Neural progenitor cell (in vitro differentiated cells): Measurements from ENCODE around the gene CCNI2. TPM values are rescaled to one million over a fixed set of nuclear protein-coding genes. Genes with fewer than 3 reads are reported as not detected.

Experiments
- DNase-seq: peaks from one replicate; pipeline ENCODE4 v3.0.0-alpha.2; 2016; ENCODE audit warnings: low spot score
- H2AFZ ChIP-seq: fragments of 200-600 bp; sonication (generic); replicated peaks from 2 replicates; pipeline ENCODE4 v1.6.1; 2016; ENCODE audit warnings: antibody characterized with exemption
- H3F3A ChIP-seq: fragments of 200-600 bp; sonication (generic); 2 replicates; pipeline ENCODE4 v1.6.1; 2016; ENCODE audit warnings: antibody characterized with exemption, low read depth
- H3K27ac ChIP-seq: fragments of 200-600 bp; sonication (generic); 2 replicates; pipeline ENCODE4 v1.5.1; 2016; ENCODE audit warnings: mild to moderate bottlenecking
- H3K27me3 ChIP-seq: fragments of 200-600 bp; sonication (generic); 2 replicates; pipeline ENCODE4 v1.6.1; 2016; ENCODE audit warnings: mild to moderate bottlenecking, moderate library complexity
- H3K36me3 ChIP-seq: fragments of 200-600 bp; sonication (generic); 2 replicates; pipeline ENCODE4 v1.5.1; 2016
- H3K4me1 ChIP-seq: fragments of 200-600 bp; sonication (generic); 2 replicates; pipeline ENCODE4 v1.6.1; 2016; ENCODE audit warnings: mixed run types
- H3K4me2 ChIP-seq: fragments of 200-600 bp; sonication (generic); 2 replicates; pipeline ENCODE4 v1.6.1; 2016
- H3K4me3 ChIP-seq: fragments of 200-600 bp; sonication (generic); 2 replicates; pipeline ENCODE4 v1.5.1; 2016
- H3K79me2 ChIP-seq: fragments of 200-600 bp; sonication (generic); 2 replicates; pipeline ENCODE4 v1.6.1; 2016; ENCODE audit warnings: low read depth
- H3K9ac ChIP-seq: fragments of 200-600 bp; sonication (generic); 2 replicates; pipeline ENCODE4 v1.6.1; 2016
- H3K9me3 ChIP-seq: fragments of 200-600 bp; sonication (generic); 2 replicates; pipeline ENCODE4 v1.5.1; 2016; ENCODE audit warnings: low read depth
- H4K20me1 ChIP-seq: fragments of 200-600 bp; sonication (generic); 2 replicates; pipeline ENCODE4 v1.6.1; 2016; ENCODE audit warnings: low read depth
- H3K27ac Mint-ChIP-seq: 3 replicates; pipeline ENCODE4 v1.8.0; 2021; ENCODE audit warnings: mixed read lengths
- H3K27me3 Mint-ChIP-seq: 2 replicates; pipeline ENCODE4 v1.8.0; 2022; ENCODE audit warnings: low read depth, mild to moderate bottlenecking, inconsistent platforms, moderate library complexity, mixed read lengths; ENCODE audit not compliant: insufficient read depth
- H3K36me3 Mint-ChIP-seq: 3 replicates; pipeline ENCODE4 v1.8.0; 2021; ENCODE audit warnings: mixed read lengths
- H3K4me1 Mint-ChIP-seq: 3 replicates; pipeline ENCODE4 v1.8.0; 2021; ENCODE audit warnings: mixed read lengths
- H3K4me3 Mint-ChIP-seq: 3 replicates; pipeline ENCODE4 v1.8.0; 2021; ENCODE audit warnings: mild to moderate bottlenecking, moderate library complexity, mixed read lengths
- H3K9me3 Mint-ChIP-seq: 3 replicates; pipeline ENCODE4 v1.8.0; 2020; ENCODE audit warnings: mixed read lengths
- EZH2 ChIP-seq: fragments of 200-600 bp; sonication (generic); IDR thresholded peaks from 2 replicates; pipeline ENCODE4 v1.6.1; 2017; ENCODE audit warnings: antibody characterized with exemption, mild to moderate bottlenecking, moderate library complexity
- EZH2phosphoT487 ChIP-seq: fragments of 200-600 bp; sonication (generic); IDR thresholded peaks from 2 replicates; pipeline ENCODE4 v1.6.1; 2017; ENCODE audit warnings: antibody characterized with exemption
- total RNA-seq: library from RNA; depleted of rRNA; stranded (reverse); fragments of >200 nt; gene quantifications from 2 replicates; pipeline ENCODE4 v1.2.3, GENCODE V29; 2015; ENCODE audit warnings: low replicate concordance
- TF ChIP-seq, protein P1 (sequence below): fragments of 200-600 bp; sonication (generic); IDR thresholded peaks from 2 replicates; pipeline ENCODE4 v1.5.1; 2017; ENCODE audit warnings: antibody characterized with exemption, mild to moderate bottlenecking

CCNI2 gene
- total RNA-seq, 1 donor from 2014 or later: not detected

GRCh38 chr5:132781029-132781428 is 33.8 kb downstream of the CCNI2 start:
- no peak overlapping the region for H2AFZ ChIP-seq
- no peaks in the 10 kb centered on the region for H3K36me3 ChIP-seq
- TF ChIP-seq, protein P1, sequence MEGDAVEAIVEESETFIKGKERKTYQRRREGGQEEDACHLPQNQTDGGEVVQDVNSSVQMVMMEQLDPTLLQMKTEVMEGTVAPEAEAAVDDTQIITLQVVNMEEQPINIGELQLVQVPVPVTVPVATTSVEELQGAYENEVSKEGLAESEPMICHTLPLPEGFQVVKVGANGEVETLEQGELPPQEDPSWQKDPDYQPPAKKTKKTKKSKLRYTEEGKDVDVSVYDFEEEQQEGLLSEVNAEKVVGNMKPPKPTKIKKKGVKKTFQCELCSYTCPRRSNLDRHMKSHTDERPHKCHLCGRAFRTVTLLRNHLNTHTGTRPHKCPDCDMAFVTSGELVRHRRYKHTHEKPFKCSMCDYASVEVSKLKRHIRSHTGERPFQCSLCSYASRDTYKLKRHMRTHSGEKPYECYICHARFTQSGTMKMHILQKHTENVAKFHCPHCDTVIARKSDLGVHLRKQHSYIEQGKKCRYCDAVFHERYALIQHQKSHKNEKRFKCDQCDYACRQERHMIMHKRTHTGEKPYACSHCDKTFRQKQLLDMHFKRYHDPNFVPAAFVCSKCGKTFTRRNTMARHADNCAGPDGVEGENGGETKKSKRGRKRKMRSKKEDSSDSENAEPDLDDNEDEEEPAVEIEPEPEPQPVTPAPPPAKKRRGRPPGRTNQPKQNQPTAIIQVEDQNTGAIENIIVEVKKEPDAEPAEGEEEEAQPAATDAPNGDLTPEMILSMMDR: no peak
- TF ChIP-seq EZH2phosphoT487 (no peak), EZH2 (no peak)
- peaks cover 2% of the 10 kb centered on the region for H3K4me1 ChIP-seq
- H4K20me1 ChIP-seq: no peaks in the 10 kb centered on the region
- no peak overlapping the region for H3K27ac ChIP-seq
- H3K27ac Mint-ChIP-seq: no peak overlapping the region
- no peak overlapping the region for H3K4me3 ChIP-seq
- H3K9ac ChIP-seq: no peak overlapping the region
- H3K36me3 Mint-ChIP-seq: no peaks in the 10 kb centered on the region
- H3K27me3 ChIP-seq: peaks cover 61% of the 10 kb centered on the region
- H3K4me3 Mint-ChIP-seq: no peak overlapping the region
- H3K4me2 ChIP-seq: no peak overlapping the region
- H3K9me3 ChIP-seq: no peaks in the 10 kb centered on the region
- no peaks in the 10 kb centered on the region for H3K27me3 Mint-ChIP-seq
- no peaks in the 10 kb centered on the region for H3K9me3 Mint-ChIP-seq
- no peaks in the 10 kb centered on the region for H3K79me2 ChIP-seq
- DNase-seq: no peak
- H3F3A ChIP-seq: peaks cover 24% of the 10 kb centered on the region
- H3K4me1 Mint-ChIP-seq: peaks cover 6% of the 10 kb centered on the region

DNA sequence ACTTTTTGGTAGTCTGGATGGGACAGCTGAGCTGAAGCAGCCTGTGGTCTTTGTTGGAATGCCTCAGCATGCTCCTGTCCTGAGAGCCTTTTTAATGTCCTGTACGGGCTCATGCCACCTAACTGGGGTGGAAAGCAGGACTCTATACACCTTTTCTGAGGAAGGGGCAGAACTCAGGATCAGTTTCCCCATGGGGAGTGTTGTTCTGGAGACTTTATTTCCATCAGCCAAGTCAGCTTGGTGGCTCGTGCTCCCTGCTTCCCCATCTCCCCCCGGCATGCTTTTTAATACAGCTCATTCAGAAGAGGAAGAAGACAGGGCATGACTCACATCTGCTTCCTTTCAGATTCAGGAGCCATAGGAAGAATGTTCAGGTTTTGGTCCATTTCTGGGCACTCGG is 34.9 kb downstream of the CCNI2 start:
- H3K9me3 Mint-ChIP-seq: no peaks in the 10 kb centered on the region
- no peak overlapping the region for H3K4me3 ChIP-seq
- H3K27ac Mint-ChIP-seq: no peak overlapping the region
- H3K79me2 ChIP-seq: no peaks in the 10 kb centered on the region
- no peaks in the 10 kb centered on the region for H3K9me3 ChIP-seq
- TF ChIP-seq, protein P1: no peak
- no peak for TF ChIP-seq EZH2phosphoT487
- no peak for TF ChIP-seq EZH2
- no peak for DNase-seq
- no peak overlapping the region for H3K27ac ChIP-seq
- H3K4me1 ChIP-seq: no peaks in the 10 kb centered on the region
- no peaks in the 10 kb centered on the region for H3K36me3 ChIP-seq
- H3K9ac ChIP-seq: no peak overlapping the region
- H3K4me1 Mint-ChIP-seq: peaks cover 4% of the 10 kb centered on the region
- H3F3A ChIP-seq: peaks cover 18% of the 10 kb centered on the region
- peaks cover 52% of the 10 kb centered on the region for H3K27me3 ChIP-seq
- H3K4me3 Mint-ChIP-seq: no peak overlapping the region
- H2AFZ ChIP-seq: no peak overlapping the region
- no peaks in the 10 kb centered on the region for H3K36me3 Mint-ChIP-seq
- no peaks in the 10 kb centered on the region for H3K27me3 Mint-ChIP-seq
- H4K20me1 ChIP-seq: no peaks in the 10 kb centered on the region
- no peak overlapping the region for H3K4me2 ChIP-seq

DNA sequence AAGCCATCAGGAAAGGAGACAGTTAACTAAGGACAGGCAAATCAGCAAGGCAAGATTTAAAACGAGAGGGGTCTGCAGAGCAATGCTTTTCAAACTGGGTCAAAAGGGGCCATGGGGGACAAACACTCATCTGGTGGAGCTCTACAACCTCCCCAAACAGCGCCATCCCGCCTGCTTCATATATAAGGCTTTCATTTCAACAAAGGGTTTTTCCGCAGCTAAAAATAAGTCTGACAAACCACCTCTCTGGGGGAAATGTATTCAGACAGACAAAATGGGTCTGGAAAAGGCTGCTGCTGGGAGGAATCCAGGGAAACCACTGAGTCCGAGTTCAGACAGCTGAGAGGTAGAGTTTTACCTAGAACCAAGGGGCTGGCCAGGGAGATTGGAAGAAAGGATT is 38.1 kb downstream of the CCNI2 start:
- Histone ChIP-seq H3K79me2 (no peaks in the 10 kb centered on the region), H3K4me3 (no peak overlapping the region), H3F3A (no peaks in the 10 kb centered on the region), H3K9ac (no peak overlapping the region), H4K20me1 (no peaks in the 10 kb centered on the region), H3K27ac (no peak overlapping the region), H2AFZ (no peak overlapping the region), H3K9me3 (no peaks in the 10 kb centered on the region), H3K4me1 (no peaks in the 10 kb centered on the region), H3K4me2 (no peak overlapping the region), H3K36me3 (no peaks in the 10 kb centered on the region), H3K27me3 (peaks cover 20% of the 10 kb centered on the region)
- H3K36me3 Mint-ChIP-seq: no peaks in the 10 kb centered on the region
- H3K27me3 Mint-ChIP-seq: peaks cover under 1% of the 10 kb centered on the region
- TF ChIP-seq EZH2 (no peak), EZH2phosphoT487 (no peak)
- TF ChIP-seq, protein P1: no peak
- H3K4me1 Mint-ChIP-seq: peaks cover 3% of the 10 kb centered on the region
- no peak overlapping the region for H3K4me3 Mint-ChIP-seq
- no peaks in the 10 kb centered on the region for H3K9me3 Mint-ChIP-seq
- no peak overlapping the region for H3K27ac Mint-ChIP-seq
- no peak for DNase-seq
